RWPE2 (cell line): ENCODE data around the gene EPC2.

Experiments
- ATAC-seq: fragments of 200-7000 bp; cut with Tn5 transposase; 3 replicates; pipeline ENCODE4 v1.9.1; 2021; ENCODE audit warnings: low read depth
- DNase-seq: peaks from one replicate; pipeline ENCODE4 v3.0.0-alpha.2; 2020; ENCODE audit warnings: low spot score
- H3K27ac ChIP-seq: fragments of 450-650 bp; 2 replicates; pipeline ENCODE4 v1.5.1; 2017; ENCODE audit warnings: mild to moderate bottlenecking; ENCODE audit not compliant: poor library complexity, severe bottlenecking
- H3K27me3 ChIP-seq: fragments of 250-450 bp; sonication (Bioruptor Pico); 2 replicates; pipeline ENCODE4 v1.5.1; 2021; ENCODE audit warnings: mild to moderate bottlenecking, moderate library complexity; ENCODE audit not compliant: insufficient read depth, poor library complexity, severe bottlenecking
- H3K36me3 ChIP-seq: fragments of 250-450 bp; sonication (Bioruptor Pico); 2 replicates; pipeline ENCODE4 v1.5.1; 2020; ENCODE audit warnings: low read depth, mild to moderate bottlenecking, moderate library complexity
- H3K4me1 ChIP-seq: fragments of 250-450 bp; sonication (Bioruptor Pico); 2 replicates; pipeline ENCODE4 v1.5.1; 2021; ENCODE audit warnings: mild to moderate bottlenecking, moderate library complexity; ENCODE audit not compliant: insufficient read depth, poor library complexity, severe bottlenecking
- H3K4me3 ChIP-seq: fragments of 250-450 bp; sonication (Bioruptor Pico); 2 replicates; pipeline ENCODE4 v1.5.1; 2021; ENCODE audit warnings: mild to moderate bottlenecking, moderate library complexity; ENCODE audit not compliant: severe bottlenecking
- H3K9me3 ChIP-seq: fragments of 250-450 bp; sonication (Bioruptor Pico); 2 replicates; pipeline ENCODE4 v1.5.1; 2021; ENCODE audit warnings: mild to moderate bottlenecking, moderate library complexity; ENCODE audit not compliant: severe bottlenecking
- TF ChIP-seq, protein P1 (sequence below): fragments of 450-650 bp; IDR thresholded peaks from one replicate; pipeline ENCODE4 v1.5.1; 2017; ENCODE audit warnings: mild to moderate bottlenecking, moderate library complexity; ENCODE audit not compliant: poor library complexity, severe bottlenecking

EPC2 gene

GRCh38 chr2:148603562-148603920 is 41.0 kb upstream of the EPC2 start:
- TF ChIP-seq, protein P1, sequence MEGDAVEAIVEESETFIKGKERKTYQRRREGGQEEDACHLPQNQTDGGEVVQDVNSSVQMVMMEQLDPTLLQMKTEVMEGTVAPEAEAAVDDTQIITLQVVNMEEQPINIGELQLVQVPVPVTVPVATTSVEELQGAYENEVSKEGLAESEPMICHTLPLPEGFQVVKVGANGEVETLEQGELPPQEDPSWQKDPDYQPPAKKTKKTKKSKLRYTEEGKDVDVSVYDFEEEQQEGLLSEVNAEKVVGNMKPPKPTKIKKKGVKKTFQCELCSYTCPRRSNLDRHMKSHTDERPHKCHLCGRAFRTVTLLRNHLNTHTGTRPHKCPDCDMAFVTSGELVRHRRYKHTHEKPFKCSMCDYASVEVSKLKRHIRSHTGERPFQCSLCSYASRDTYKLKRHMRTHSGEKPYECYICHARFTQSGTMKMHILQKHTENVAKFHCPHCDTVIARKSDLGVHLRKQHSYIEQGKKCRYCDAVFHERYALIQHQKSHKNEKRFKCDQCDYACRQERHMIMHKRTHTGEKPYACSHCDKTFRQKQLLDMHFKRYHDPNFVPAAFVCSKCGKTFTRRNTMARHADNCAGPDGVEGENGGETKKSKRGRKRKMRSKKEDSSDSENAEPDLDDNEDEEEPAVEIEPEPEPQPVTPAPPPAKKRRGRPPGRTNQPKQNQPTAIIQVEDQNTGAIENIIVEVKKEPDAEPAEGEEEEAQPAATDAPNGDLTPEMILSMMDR, result no peak
- no peaks in the 10 kb centered on the region for H3K4me1 ChIP-seq
- ATAC-seq, result no peak
- no peak overlapping the region for H3K27ac ChIP-seq
- H3K36me3 ChIP-seq, result no peaks in the 10 kb centered on the region
- H3K9me3 ChIP-seq, result no peaks in the 10 kb centered on the region
- no peak for DNase-seq
- no peaks in the 10 kb centered on the region for H3K27me3 ChIP-seq
- no peak overlapping the region for H3K4me3 ChIP-seq

- Histone ChIP-seq H3K27me3 (no peaks in the 10 kb centered on the region), H3K27ac (no peak overlapping the region), H3K36me3 (no peaks in the 10 kb centered on the region), H3K9me3 (no peaks in the 10 kb centered on the region), H3K4me1 (no peaks in the 10 kb centered on the region), H3K4me3 (no peak overlapping the region)
- no peak for DNase-seq
- ATAC-seq, result peak; percentile 76
- TF ChIP-seq, protein P1, result no peak
Measured at GRCh38 chr2:148604927-148605326, 39.6 kb upstream of the EPC2 start.

- H3K9me3 ChIP-seq, result no peaks in the 10 kb centered on the region
- TF ChIP-seq, protein P1, result no peak
- H3K4me1 ChIP-seq, result no peaks in the 10 kb centered on the region
- H3K27me3 ChIP-seq, result no peaks in the 10 kb centered on the region
- H3K4me3 ChIP-seq, result no peak overlapping the region
- no peaks in the 10 kb centered on the region for H3K36me3 ChIP-seq
- ATAC-seq, result no peak
- DNase-seq, result no peak
- no peak overlapping the region for H3K27ac ChIP-seq
Measured at GRCh38 chr2:148607566-148607965, 37.0 kb upstream of the EPC2 start.

DNA sequence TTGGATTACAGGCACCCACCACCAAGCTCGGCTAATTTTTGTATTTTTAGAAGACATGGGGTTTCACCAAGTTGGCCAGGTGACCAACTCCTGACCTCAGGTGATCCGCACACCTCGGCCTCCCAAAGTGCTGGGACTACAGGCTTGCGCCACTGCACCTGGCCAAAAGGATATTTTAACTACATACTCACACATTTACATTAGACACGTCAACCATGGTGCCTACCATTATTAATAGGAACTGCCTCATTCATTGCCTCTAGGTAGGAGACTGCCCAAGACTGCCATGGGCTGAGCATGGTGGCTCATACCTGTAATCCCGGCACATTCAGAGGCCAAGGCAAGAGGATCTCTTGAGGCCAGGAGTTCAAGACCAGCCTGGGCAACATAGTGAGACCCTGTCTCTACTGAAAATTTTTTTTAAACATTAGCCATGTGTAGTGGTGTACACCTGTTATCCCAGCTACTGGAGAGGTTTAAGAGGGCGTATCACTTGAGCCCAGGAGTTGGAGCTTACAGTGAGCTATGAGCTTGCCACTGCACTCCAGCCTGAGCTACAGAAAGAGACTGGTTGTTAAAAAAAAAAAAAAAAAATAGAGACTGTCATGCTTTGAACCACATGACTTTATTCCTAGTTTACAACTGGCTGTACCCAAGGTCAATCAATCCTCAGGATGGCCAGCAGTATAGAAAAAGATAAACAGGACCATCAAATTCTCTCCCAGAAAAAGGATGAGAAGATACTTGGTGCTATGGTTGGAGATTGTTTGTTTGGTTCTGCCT is 31.1 kb upstream of the EPC2 start:
- ATAC-seq (no peak), DNase-seq (no peak)
- Histone ChIP-seq H3K36me3 (no peaks in the 10 kb centered on the region), H3K9me3 (no peaks in the 10 kb centered on the region), H3K27me3 (no peaks in the 10 kb centered on the region), H3K4me3 (no peak overlapping the region), H3K4me1 (peaks cover 13% of the 10 kb centered on the region), H3K27ac (no peak overlapping the region)
- TF ChIP-seq, protein P1, result no peak

DNA sequence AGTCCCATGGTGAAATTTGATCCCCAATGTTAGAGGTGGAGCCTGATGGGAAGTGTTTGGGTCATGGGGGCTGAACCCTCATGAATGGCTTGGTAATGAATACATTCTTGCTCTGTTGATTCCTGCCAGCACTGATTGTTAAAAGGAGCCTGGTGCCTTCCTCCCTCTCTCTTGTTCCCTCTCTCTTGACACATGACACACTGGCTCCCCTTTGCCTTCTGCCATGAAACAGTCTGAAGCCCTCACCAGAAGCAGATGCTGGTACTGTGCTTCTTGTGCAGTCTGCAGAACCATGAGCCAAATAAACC is 30.6 kb upstream of the EPC2 start:
- Histone ChIP-seq H3K36me3 (no peaks in the 10 kb centered on the region), H3K27ac (no peak overlapping the region), H3K9me3 (no peaks in the 10 kb centered on the region), H3K4me1 (peaks cover 13% of the 10 kb centered on the region), H3K4me3 (no peak overlapping the region), H3K27me3 (no peaks in the 10 kb centered on the region)
- DNase-seq (no peak), ATAC-seq (peak; percentile 24; the same call in 1 of the 3 replicates)
- TF ChIP-seq, protein P1, result no peak
